HepG2 (cell line): ENCODE measurements around the gene SPATA32. TPM values are rescaled to one million over a fixed set of nuclear protein-coding genes. Genes with fewer than 3 reads are reported as not detected.
"Not testable (repeated sequence)": the region's sequence is repeated elsewhere in the genome, so short reads cannot be mapped to it uniquely, and the experiment has no call there.

ENCODE experiments used
- ATAC-seq: fragments of 200-7000 bp; cut with Tn5 transposase; 3 replicates; pipeline ENCODE4 v1.9.1; 2020; ENCODE audit warnings: mild to moderate bottlenecking, moderate library complexity
- BruUV-seq: library from RNA; stranded (reverse); fragments of 400-500 nt; replicated peaks from 2 replicates; lab custom pipeline; 2021; lab: Mats Ljungman, UMichigan
- CTCF ChIA-PET: fragments of 300-600 bp; formaldehyde crosslinking; extraction: SDS; loops from one replicate; lab custom pipeline; 2021; ENCODE audit warnings: low total read pairs, inconsistent platforms, low intra/inter-chr PET ratio; lab: Yijun Ruan, JAX
- POLR2A ChIA-PET: fragments of 350-600 bp; sonication (Branson Sonifier 250); formaldehyde crosslinking; loops from one replicate; lab custom pipeline; 2020; ENCODE audit warnings: antibody characterized with exemption, inconsistent platforms; lab: Yijun Ruan, JAX
- DNase-seq: peaks from one replicate; pipeline ENCODE4 v3.0.0-alpha.2; 2015; ENCODE audit warnings: low spot score
- FAIRE-seq: peaks from 3 replicates; lab custom pipeline; 2011; peaks lifted over from hg19 to GRCh38; lab: Jason Lieb, UNC
- H2AFZ ChIP-seq: one replicate; pipeline ENCODE4 v1.6.1; 2011; ENCODE audit warnings: low read length, inconsistent platforms
- H3K27ac ChIP-seq: fragments of 300-600 bp; 3 replicates; pipeline ENCODE4 v1.8.0; 2011; ENCODE audit warnings: mixed run types, mild to moderate bottlenecking, mixed read lengths, low read length, inconsistent platforms; ENCODE audit not compliant: insufficient read depth; ENCODE audit errors: extremely low read length
- H3K27me3 ChIP-seq, 2 experiments: fragments of 200-600 bp in 1 of 2; 2 replicates in 1 of 2; 3 replicates in 1 of 2; pipeline versions ENCODE4 v1.6.0 to v1.8.0; 2011; ENCODE audit warnings: low read length in 2 of 2, mild to moderate bottlenecking in 2 of 2, moderate library complexity in 2 of 2, inconsistent platforms in 1 of 2; ENCODE audit not compliant: insufficient read depth in 2 of 2, control insufficient read depth in 1 of 2
- H3K36me3 ChIP-seq, 2 experiments: fragments of 200-600 bp in 1 of 2; replicated peaks in 1 of 2; 2 replicates in 1 of 2; 3 replicates in 1 of 2; pipeline versions ENCODE4 v1.5.1 to v1.8.0; 2011; ENCODE audit warnings: low read length in 2 of 2, inconsistent platforms in 1 of 2; ENCODE audit not compliant: insufficient read depth in 2 of 2, control insufficient read depth in 1 of 2
- H3K4me1 ChIP-seq: 2 replicates; pipeline ENCODE4 v1.5.1; 2012; ENCODE audit warnings: low read length, inconsistent platforms; ENCODE audit not compliant: insufficient read depth
- H3K4me2 ChIP-seq: 2 replicates; pipeline ENCODE4 v1.6.0; 2011; ENCODE audit warnings: low read depth, low read length, inconsistent platforms
- H3K4me3 ChIP-seq, 3 experiments: fragments of 200-600 bp in 1 of 3; sonication (generic), shearing (Covaris generic) in 1 of 3; replicated peaks in 1 of 3; 2 replicates each; pipeline ENCODE4 v1.5.1; 2011 to 2016; ENCODE audit warnings: low read length in 3 of 3, inconsistent platforms in 2 of 3, low read depth in 2 of 3, mild to moderate bottlenecking in 2 of 3, control low read depth in 1 of 3, mixed read lengths in 1 of 3; ENCODE audit not compliant: insufficient read depth in 1 of 3
- H3K79me2 ChIP-seq: one replicate; pipeline ENCODE4 v1.6.1; 2011; ENCODE audit warnings: low read length, inconsistent platforms; ENCODE audit not compliant: insufficient read depth
- H3K9ac ChIP-seq: 2 replicates; pipeline ENCODE4 v1.6.0; 2011; ENCODE audit warnings: mild to moderate bottlenecking, low read depth, low read length, inconsistent platforms; ENCODE audit not compliant: insufficient read depth
- H3K9me3 ChIP-seq: 2 replicates; pipeline ENCODE4 v1.5.1; 2012; ENCODE audit warnings: mild to moderate bottlenecking, low read length
- H4K20me1 ChIP-seq: 2 replicates; pipeline ENCODE4 v1.6.0; 2011; ENCODE audit warnings: inconsistent platforms, mild to moderate bottlenecking, low read length, moderate library complexity; ENCODE audit not compliant: insufficient read depth
- HOXA9 ChIP-seq: sonication (generic); formaldehyde crosslinking; IDR thresholded peaks from 2 replicates; pipeline ENCODE4 v1.8.1; 2022; ENCODE audit warnings: missing genetic modification reagents, mild to moderate bottlenecking, moderate library complexity, borderline replicate concordance
- RAD21 ChIP-seq: fragments of 450-650 bp; formaldehyde crosslinking; IDR thresholded peaks from 2 replicates; pipeline ENCODE4 v1.5.0; 2020; ENCODE audit warnings: mild to moderate bottlenecking
- ZNF234 ChIP-seq: sonication (generic); formaldehyde crosslinking; conservative IDR thresholded peaks from 2 replicates; pipeline ENCODE4 v1.5.1; 2020; ENCODE audit warnings: mild to moderate bottlenecking, missing genetic modification reagents
- ZNF691 ChIP-seq: sonication (generic); formaldehyde crosslinking; IDR thresholded peaks from 2 replicates; pipeline ENCODE4 v1.4.0; 2020; ENCODE audit warnings: missing genetic modification reagents, low read depth, mild to moderate bottlenecking, borderline replicate concordance
- ZNF816 ChIP-seq: sonication (generic); formaldehyde crosslinking; IDR thresholded peaks from 2 replicates; pipeline ENCODE4 v1.8.0; 2022; ENCODE audit warnings: missing genetic modification reagents, mild to moderate bottlenecking, borderline replicate concordance
- WGBS: methylation state at CpG from one replicate; pipeline ENCODE4 v1.1.6; 2017; ENCODE audit warnings: low lambda C conversion rate; 5-methylcytosine and 5-hydroxymethylcytosine counted together
- in situ Hi-C: cut with HindIII; loops from 2 replicates; pipeline ENCODE4 v1.10.0; 2017; ENCODE audit warnings: low pct_unique_long_range_greater_than_20kb; ENCODE audit not compliant: extremely low pct_ligation_motif_present
- intact Hi-C: fragments of 100-400 bp; cut with micrococcal nuclease; formaldehyde crosslinking; loops from one replicate; pipeline ENCODE4 v1.10.0; 2022; ENCODE audit not compliant: unreplicated experiment
- polyA plus RNA-seq, 8 experiments: library from polyadenylated mRNA; depleted of rRNA in 3 of 8; stranded (reverse) in 7 of 8; unstranded in 1 of 8; fragments of >200 nt; fragmentation: Illumina TruSeq in 4 of 8; extraction: Trizol in 4 of 8; gene quantifications; 2 replicates each; pipeline versions ENCODE4 v1.2.1 to v1.2.3, GENCODE V29; 2011 to 2016; ENCODE audit warnings: low read depth in 4 of 8, missing spikeins in 1 of 8, mixed read lengths in 1 of 8; ENCODE audit not compliant: insufficient read depth in 1 of 8
- total RNA-seq, 5 experiments: library from RNA; depleted of rRNA; stranded (reverse); fragments of >200 nt; fragmentation: Illumina TruSeq; extraction: Trizol; gene quantifications; 2 replicates each; pipeline ENCODE4 v1.2.3, GENCODE V29; 2016; ENCODE audit warnings: low read depth in 1 of 5
- TF ChIP-seq, protein P1 (sequence below), 2 experiments: sonication (generic) in 1 of 2; formaldehyde crosslinking in 1 of 2; IDR thresholded peaks; 2 replicates each; pipeline versions ENCODE4 v1.4.0 to v1.6.1; 2016 to 2020; ENCODE audit warnings: borderline replicate concordance in 1 of 2, low read depth in 1 of 2, mild to moderate bottlenecking in 1 of 2, missing genetic modification reagents in 1 of 2

SPATA32 gene
- total and polyA plus RNA-seq, 2 of the 13 experiments (the other 11 are each of a cell fraction or from before 2014, with no cell fraction given): not detected

GRCh38 chr17:45302220-45302619, 40.3 kb upstream of the SPATA32 start:
- DNase-seq, H3K36me3 ChIP-seq, H3K27ac ChIP-seq, BruUV-seq, H3K4me2 ChIP-seq, in situ Hi-C loops, H4K20me1 ChIP-seq, H3K27me3 ChIP-seq, H3K4me1 ChIP-seq, CTCF ChIA-PET, H3K9me3 ChIP-seq, ATAC-seq, H2AFZ ChIP-seq, intact Hi-C loops, H3K4me3 ChIP-seq, H3K9ac ChIP-seq, FAIRE-seq: not testable (repeated sequence)
- POLR2A ChIA-PET: interaction anchor here (2.3 kb wide), 1 partner anchor 14 kb away, joined by 6 read pairs; the partner anchor contains the start of gene MAP3K14
- 97% methylated on average over 9 of the region's 9 CpGs for WGBS
- peaks cover 28% of the 10 kb centered on the region for H3K79me2 ChIP-seq

DNA sequence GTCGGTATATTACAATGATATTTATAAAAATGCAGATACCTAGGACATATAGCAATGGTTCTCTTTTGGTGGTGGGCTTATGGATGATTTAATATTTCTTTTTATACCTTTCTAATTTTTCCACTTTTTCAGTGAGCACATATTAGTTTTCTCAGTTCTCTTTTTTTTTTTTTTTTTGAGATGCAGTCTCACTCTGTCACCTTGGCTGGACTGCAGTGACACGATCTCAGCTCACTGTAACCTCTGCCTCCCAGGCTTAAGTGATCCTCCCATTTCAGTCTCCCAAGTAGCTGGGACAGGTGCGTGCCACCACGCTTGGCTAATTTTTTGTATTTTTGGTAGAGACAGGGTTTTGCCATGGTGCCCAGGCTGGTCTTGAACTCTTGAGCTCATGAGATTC, 39.8 kb upstream of the SPATA32 start:
- in situ Hi-C loops (no loop called here), intact Hi-C loops (no loop called here)
- Histone ChIP-seq H3K27me3 (no peaks in the 10 kb centered on the region), H3K4me3 (no peak overlapping the region), H2AFZ (no peak overlapping the region), H4K20me1 (no peaks in the 10 kb centered on the region), H3K4me1 (no peaks in the 10 kb centered on the region), H3K4me2 (no peak overlapping the region), H3K9me3 (no peaks in the 10 kb centered on the region), H3K36me3 (no peaks in the 10 kb centered on the region), H3K79me2 (peaks cover 31% of the 10 kb centered on the region), H3K9ac (no peak overlapping the region), H3K27ac (no peak overlapping the region)
- DNase-seq (no peak), FAIRE-seq (no peak), ATAC-seq (no peak)
- ChIA-PET CTCF (no interaction called here), POLR2A (interaction anchor here (2.3 kb wide), 1 partner anchor 15 kb away, joined by 6 read pairs; the partner anchor contains the start of gene MAP3K14)
- BruUV-seq: no TSS peak
- 97% methylated on average over 4 of the region's 4 CpGs for WGBS
- no peak for TF ChIP-seq RAD21 (CRISPR knock-in tag)
- TF ChIP-seq, protein P1, sequence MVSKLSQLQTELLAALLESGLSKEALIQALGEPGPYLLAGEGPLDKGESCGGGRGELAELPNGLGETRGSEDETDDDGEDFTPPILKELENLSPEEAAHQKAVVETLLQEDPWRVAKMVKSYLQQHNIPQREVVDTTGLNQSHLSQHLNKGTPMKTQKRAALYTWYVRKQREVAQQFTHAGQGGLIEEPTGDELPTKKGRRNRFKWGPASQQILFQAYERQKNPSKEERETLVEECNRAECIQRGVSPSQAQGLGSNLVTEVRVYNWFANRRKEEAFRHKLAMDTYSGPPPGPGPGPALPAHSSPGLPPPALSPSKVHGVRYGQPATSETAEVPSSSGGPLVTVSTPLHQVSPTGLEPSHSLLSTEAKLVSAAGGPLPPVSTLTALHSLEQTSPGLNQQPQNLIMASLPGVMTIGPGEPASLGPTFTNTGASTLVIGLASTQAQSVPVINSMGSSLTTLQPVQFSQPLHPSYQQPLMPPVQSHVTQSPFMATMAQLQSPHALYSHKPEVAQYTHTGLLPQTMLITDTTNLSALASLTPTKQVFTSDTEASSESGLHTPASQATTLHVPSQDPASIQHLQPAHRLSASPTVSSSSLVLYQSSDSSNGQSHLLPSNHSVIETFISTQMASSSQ (IDR thresholded peaks at IDR 0.05; ENCODE audit: low read depth): no peak
- TF ChIP-seq, protein P1 (CRISPR knock-in tag; IDR thresholded peaks at IDR 0.05; ENCODE audit: borderline replicate concordance): no peak
- TF ChIP-seq ZNF816: no peak
- TF ChIP-seq ZNF234 (CRISPR knock-in tag): no peak
- TF ChIP-seq HOXA9 (CRISPR knock-in tag): no peak
- no peak for TF ChIP-seq ZNF691 (CRISPR knock-in tag)
